ENCODE data around the gene SH3D21. TPM values are rescaled to one million over a fixed set of nuclear protein-coding genes. Genes with fewer than 3 reads are reported as not detected.

Gene SH3D21
- total RNA-seq, 1 donor from 2014 or later: 15.7 TPM

GRCh38 chr1:36326499-36326898 is 20.3 kb downstream of the SH3D21 start:
- H3K27me3 Mint-ChIP-seq: peaks cover 8% of the 10 kb centered on the region
- no peak for DNase-seq (ENCODE audit: extremely low spot score, unreplicated experiment)
- H3K36me3 Mint-ChIP-seq: no peaks in the 10 kb centered on the region
- peak overlapping the region; percentile 25 for H3K4me3 Mint-ChIP-seq
- TF ChIP-seq, protein P1, sequence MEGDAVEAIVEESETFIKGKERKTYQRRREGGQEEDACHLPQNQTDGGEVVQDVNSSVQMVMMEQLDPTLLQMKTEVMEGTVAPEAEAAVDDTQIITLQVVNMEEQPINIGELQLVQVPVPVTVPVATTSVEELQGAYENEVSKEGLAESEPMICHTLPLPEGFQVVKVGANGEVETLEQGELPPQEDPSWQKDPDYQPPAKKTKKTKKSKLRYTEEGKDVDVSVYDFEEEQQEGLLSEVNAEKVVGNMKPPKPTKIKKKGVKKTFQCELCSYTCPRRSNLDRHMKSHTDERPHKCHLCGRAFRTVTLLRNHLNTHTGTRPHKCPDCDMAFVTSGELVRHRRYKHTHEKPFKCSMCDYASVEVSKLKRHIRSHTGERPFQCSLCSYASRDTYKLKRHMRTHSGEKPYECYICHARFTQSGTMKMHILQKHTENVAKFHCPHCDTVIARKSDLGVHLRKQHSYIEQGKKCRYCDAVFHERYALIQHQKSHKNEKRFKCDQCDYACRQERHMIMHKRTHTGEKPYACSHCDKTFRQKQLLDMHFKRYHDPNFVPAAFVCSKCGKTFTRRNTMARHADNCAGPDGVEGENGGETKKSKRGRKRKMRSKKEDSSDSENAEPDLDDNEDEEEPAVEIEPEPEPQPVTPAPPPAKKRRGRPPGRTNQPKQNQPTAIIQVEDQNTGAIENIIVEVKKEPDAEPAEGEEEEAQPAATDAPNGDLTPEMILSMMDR (conservative IDR thresholded peaks at IDR 0.05): no peak
- no peaks in the 10 kb centered on the region for H3K9me3 Mint-ChIP-seq
- peak overlapping the region; percentile 75 for H3K27ac Mint-ChIP-seq
- peaks cover 36% of the 10 kb centered on the region for H3K4me1 Mint-ChIP-seq (ENCODE audit: unreplicated experiment)

DNA sequence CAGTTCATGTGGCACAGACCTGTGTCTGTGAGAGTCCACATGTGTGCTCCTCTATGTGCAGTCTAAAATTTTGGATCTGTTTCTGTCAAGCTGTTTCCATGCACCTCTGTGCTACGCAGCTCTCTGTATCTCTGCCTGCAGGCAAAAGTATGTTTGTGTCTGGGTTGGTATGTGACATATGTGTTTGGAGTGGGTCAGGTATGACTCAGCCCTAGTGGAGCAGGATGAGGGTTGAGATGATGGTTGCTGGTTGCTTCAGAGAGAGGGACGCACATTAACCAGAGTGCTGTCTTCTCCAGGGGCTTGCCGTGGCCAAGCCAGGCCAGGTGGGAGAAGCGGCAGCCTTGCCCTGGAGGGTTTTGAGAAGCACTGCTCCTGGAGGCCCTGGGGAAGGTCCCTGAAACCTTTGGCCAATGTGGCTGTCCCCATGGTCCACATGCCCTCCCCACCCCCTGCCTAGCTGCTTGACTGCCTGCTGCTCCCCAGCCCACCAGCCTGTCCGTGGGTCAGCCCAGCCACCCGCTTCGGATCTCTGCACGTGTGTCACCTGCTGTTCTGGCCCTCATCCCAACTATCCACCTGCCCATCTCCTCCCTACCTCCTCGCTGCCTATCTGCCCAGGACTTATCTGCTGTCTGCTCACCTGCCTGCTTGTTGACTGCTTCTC is 21.4 kb downstream of the SH3D21 start:
- Mint-ChIP-seq H3K4me3 (peak overlapping the region; percentile 55), H3K4me1 (ENCODE audit: unreplicated experiment) (peaks cover 33% of the 10 kb centered on the region), H3K9me3 (peaks cover 3% of the 10 kb centered on the region), H3K27me3 (peaks cover 15% of the 10 kb centered on the region), H3K36me3 (no peaks in the 10 kb centered on the region), H3K27ac (peak overlapping the region; percentile 75)
- TF ChIP-seq, protein P1 (conservative IDR thresholded peaks at IDR 0.05): no peak
- no peak for DNase-seq (ENCODE audit: extremely low spot score, unreplicated experiment)

DNA sequence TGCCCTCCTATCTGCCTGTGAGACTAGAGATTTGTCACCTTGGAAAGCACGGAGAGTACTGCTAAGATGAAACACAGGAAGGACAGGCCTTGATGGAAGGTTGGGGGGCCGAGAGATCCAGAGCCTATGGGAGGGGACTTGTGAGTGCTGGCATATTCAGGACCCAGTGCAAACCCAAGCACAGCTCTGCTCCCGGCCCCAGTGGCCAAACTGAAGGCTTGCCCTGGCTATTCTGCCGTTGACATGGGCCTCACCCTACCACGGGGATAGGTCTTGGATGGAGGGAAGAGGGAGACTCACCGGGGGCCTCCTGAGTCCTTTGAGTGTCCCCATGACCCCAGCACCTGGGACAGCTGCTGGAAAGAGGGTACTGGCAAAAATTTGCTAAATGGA is 21.9 kb downstream of the SH3D21 start:
- TF ChIP-seq, protein P1 (conservative IDR thresholded peaks at IDR 0.05): no peak
- DNase-seq (ENCODE audit: extremely low spot score, unreplicated experiment): no peak
- Mint-ChIP-seq H3K27ac (no peak overlapping the region), H3K4me3 (no peak overlapping the region), H3K36me3 (no peaks in the 10 kb centered on the region), H3K4me1 (ENCODE audit: unreplicated experiment) (peaks cover 33% of the 10 kb centered on the region), H3K9me3 (peaks cover 5% of the 10 kb centered on the region), H3K27me3 (peaks cover 17% of the 10 kb centered on the region)

DNA sequence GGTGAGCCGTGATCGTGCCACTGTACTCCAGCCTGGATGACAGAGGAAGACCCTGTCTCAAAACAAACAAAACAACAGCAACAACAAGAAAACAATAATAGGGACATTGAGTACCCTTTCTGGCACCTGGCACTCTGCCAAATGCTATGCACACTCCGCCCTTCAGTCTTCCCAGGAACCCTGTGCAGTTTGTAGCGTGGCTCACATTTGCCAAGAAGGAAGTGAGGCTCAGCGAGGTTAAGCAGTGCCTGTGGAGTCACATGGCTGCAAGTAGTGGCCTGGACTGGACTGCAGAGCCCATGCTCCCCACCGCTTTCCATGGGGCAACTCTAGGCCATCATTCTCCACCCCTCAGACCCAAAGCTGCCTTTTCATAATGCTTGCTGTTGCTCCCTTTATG is 22.5 kb downstream of the SH3D21 start:
- Mint-ChIP-seq H3K27ac (no peak overlapping the region), H3K27me3 (peaks cover 17% of the 10 kb centered on the region), H3K36me3 (no peaks in the 10 kb centered on the region), H3K4me1 (ENCODE audit: unreplicated experiment) (peaks cover 33% of the 10 kb centered on the region), H3K9me3 (peaks cover 5% of the 10 kb centered on the region), H3K4me3 (no peak overlapping the region)
- no peak for DNase-seq (ENCODE audit: extremely low spot score, unreplicated experiment)
- TF ChIP-seq, protein P1 (conservative IDR thresholded peaks at IDR 0.05): no peak

GRCh38 chr1:36329817-36330216 is 23.6 kb downstream of the SH3D21 start:
- peaks cover 5% of the 10 kb centered on the region for H3K9me3 Mint-ChIP-seq
- H3K4me3 Mint-ChIP-seq: no peak overlapping the region
- no peaks in the 10 kb centered on the region for H3K36me3 Mint-ChIP-seq

More at GRCh38 chr1:36329817-36330216, 23.6 kb downstream of the SH3D21 start:
- peaks cover 26% of the 10 kb centered on the region for H3K4me1 Mint-ChIP-seq (ENCODE audit: unreplicated experiment)
- peaks cover 17% of the 10 kb centered on the region for H3K27me3 Mint-ChIP-seq
- no peak for DNase-seq (ENCODE audit: extremely low spot score, unreplicated experiment)
- no peak overlapping the region for H3K27ac Mint-ChIP-seq
- TF ChIP-seq, protein P1 (conservative IDR thresholded peaks at IDR 0.05): no peak

Data from type B pancreatic cell (in vitro differentiated cells).